Mucosa of rectum (tissue), 2 donors: ENCODE data around the gene PARP6.

ENCODE experiments used
- H3K27ac ChIP-seq, 2 donors: one replicate each; pipeline ENCODE4 v1.7.0; 2013; ENCODE audit warnings: inconsistent platforms in 2 of 2, low read depth in 2 of 2, low read length in 2 of 2
- H3K27me3 ChIP-seq, 2 donors: one replicate each; pipeline ENCODE4 v1.7.0; 2013; ENCODE audit warnings: low read length in 2 of 2; ENCODE audit not compliant: control insufficient read depth in 2 of 2, insufficient read depth in 2 of 2
- H3K36me3 ChIP-seq, 2 donors: one replicate each; pipeline ENCODE4 v1.7.0; 2013; ENCODE audit warnings: low read length in 2 of 2; ENCODE audit not compliant: control insufficient read depth in 2 of 2, insufficient read depth in 2 of 2
- H3K4me1 ChIP-seq, 2 donors: one replicate each; pipeline ENCODE4 v1.7.0; 2013; ENCODE audit warnings: low read length in 2 of 2, mild to moderate bottlenecking in 1 of 2; ENCODE audit not compliant: control insufficient read depth in 2 of 2, insufficient read depth in 2 of 2
- H3K4me3 ChIP-seq, 2 donors: one replicate each; pipeline ENCODE4 v1.7.0; 2013; ENCODE audit warnings: low read length in 2 of 2
- H3K9ac ChIP-seq, 2 donors: one replicate each; pipeline ENCODE4 v1.7.0; 2013; ENCODE audit warnings: low read length in 2 of 2, low read depth in 1 of 2, mild to moderate bottlenecking in 1 of 2
- H3K9me3 ChIP-seq, 2 donors: one replicate each; pipeline ENCODE4 v1.7.0; 2013; ENCODE audit warnings: low read length in 2 of 2; ENCODE audit not compliant: control insufficient read depth in 2 of 2
- donor health status: healthy.
- donor health status: Normal muscosa, but diverticular disease.

PARP6 gene

GRCh38 chr15:72217216-72217615 is 55.1 kb downstream of the PARP6 start:
- Histone ChIP-seq H3K9me3 (no peaks in the 10 kb centered on the region), H3K36me3 (peaks cover 55 to 59% of the 10 kb centered on the region in 2 donors), H3K27ac (no peak overlapping the region), H3K4me3 (no peak overlapping the region), H3K4me1 (no peaks in the 10 kb centered on the region), H3K9ac (no peak overlapping the region), H3K27me3 (no peaks in the 10 kb centered on the region)

- Histone ChIP-seq H3K4me1 (no peaks in the 10 kb centered on the region), H3K36me3 (peaks cover 63% of the 10 kb centered on the region in 2 donors), H3K27me3 (no peaks in the 10 kb centered on the region), H3K9ac (no peak overlapping the region), H3K4me3 (no peak overlapping the region), H3K9me3 (no peaks in the 10 kb centered on the region), H3K27ac (no peak overlapping the region)
These were observed 56.3 kb downstream of the PARP6 start for GRCh38 chr15:72216079-72216478.

DNA sequence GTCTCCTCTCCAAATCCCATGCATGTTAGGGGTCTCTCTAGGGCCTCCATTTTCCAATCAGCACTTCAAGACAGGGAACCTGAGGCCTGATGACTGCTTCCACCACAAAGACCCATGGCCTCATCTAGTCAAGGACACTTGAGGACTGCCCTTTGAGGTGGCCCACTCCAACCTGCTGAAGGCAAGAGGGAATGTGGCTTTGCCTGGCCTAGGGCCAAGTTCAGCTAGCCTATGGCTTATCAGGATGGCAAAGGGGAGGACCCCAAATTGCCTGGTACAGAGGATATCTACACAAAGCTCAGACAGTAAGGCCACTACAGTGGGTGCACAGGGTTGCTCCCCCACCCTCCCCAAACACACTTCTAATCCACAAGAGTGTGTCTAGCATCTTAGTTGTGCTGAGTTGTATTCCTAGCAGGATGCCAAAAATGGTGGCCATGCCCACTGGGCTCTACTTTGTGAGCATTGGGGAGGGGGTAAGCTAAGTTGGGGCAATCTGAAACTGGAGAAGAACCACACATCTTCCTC is 64.7 kb downstream of the PARP6 start:
- Histone ChIP-seq H3K9me3 (no peaks in the 10 kb centered on the region), H3K27ac (no peak overlapping the region), H3K9ac (no peak overlapping the region), H3K27me3 (no peaks in the 10 kb centered on the region), H3K4me1 (no peaks in the 10 kb centered on the region), H3K4me3 (no peak overlapping the region), H3K36me3 (peaks cover 82 to 88% of the 10 kb centered on the region in 2 donors)

- no peak overlapping the region for H3K27ac ChIP-seq
- H3K4me3 ChIP-seq, result no peak overlapping the region
- no peaks in the 10 kb centered on the region for H3K27me3 ChIP-seq
- H3K36me3 ChIP-seq, result peaks cover 87 to 93% of the 10 kb centered on the region in 2 donors
- no peak overlapping the region for H3K9ac ChIP-seq
- H3K9me3 ChIP-seq, result no peaks in the 10 kb centered on the region
- no peaks in the 10 kb centered on the region for H3K4me1 ChIP-seq
These were observed 65.7 kb downstream of the PARP6 start for GRCh38 chr15:72206677-72207000.

GRCh38 chr15:72205896-72206676 is 66.3 kb downstream of the PARP6 start:
- Histone ChIP-seq H3K27ac (no peak overlapping the region), H3K4me1 (no peaks in the 10 kb centered on the region), H3K27me3 (no peaks in the 10 kb centered on the region), H3K36me3 (peaks cover 90 to 94% of the 10 kb centered on the region in 2 donors), H3K9ac (no peak overlapping the region), H3K9me3 (no peaks in the 10 kb centered on the region), H3K4me3 (no peak overlapping the region)

DNA sequence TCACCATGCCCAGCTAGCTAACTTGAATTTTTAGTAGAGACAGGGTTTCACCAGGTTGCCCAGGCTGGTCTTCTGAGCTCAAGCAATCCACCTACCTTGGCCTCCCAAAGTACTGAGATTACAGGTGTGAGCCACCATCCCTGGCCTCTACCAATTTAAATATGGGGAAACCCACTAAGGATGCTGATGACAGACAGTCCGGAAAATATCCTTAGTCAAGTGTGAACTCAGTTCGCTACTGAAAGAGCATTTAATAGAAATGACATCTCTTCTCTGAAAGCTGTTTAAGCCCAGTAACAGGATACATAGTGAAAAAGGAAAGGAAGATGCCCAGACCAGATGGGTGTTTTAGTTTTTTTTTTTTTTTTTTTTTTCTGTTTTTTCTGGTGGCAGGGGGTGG is 67.1 kb downstream of the PARP6 start:
- Histone ChIP-seq H3K9ac (no peak overlapping the region), H3K4me1 (no peaks in the 10 kb centered on the region), H3K36me3 (peaks cover 89 to 95% of the 10 kb centered on the region in 2 donors), H3K27ac (no peak overlapping the region), H3K27me3 (no peaks in the 10 kb centered on the region), H3K9me3 (no peaks in the 10 kb centered on the region), H3K4me3 (no peak overlapping the region)

GRCh38 chr15:72203507-72203837 is 68.9 kb downstream of the PARP6 start:
- Histone ChIP-seq H3K4me1 (peaks cover 0 to 2% of the 10 kb centered on the region in 2 donors), H3K9me3 (no peaks in the 10 kb centered on the region), H3K27ac (no peak overlapping the region), H3K27me3 (no peaks in the 10 kb centered on the region), H3K9ac (no peak overlapping the region), H3K4me3 (no peak overlapping the region), H3K36me3 (peaks cover 86 to 95% of the 10 kb centered on the region in 2 donors)

- Histone ChIP-seq H3K27ac (no peak overlapping the region), H3K4me1 (peaks cover 0 to 2% of the 10 kb centered on the region in 2 donors), H3K36me3 (peaks cover 82 to 90% of the 10 kb centered on the region in 2 donors), H3K9ac (no peak overlapping the region), H3K9me3 (no peaks in the 10 kb centered on the region), H3K4me3 (no peak overlapping the region), H3K27me3 (no peaks in the 10 kb centered on the region)
These were observed 69.4 kb downstream of the PARP6 start for GRCh38 chr15:72202801-72203506.

DNA sequence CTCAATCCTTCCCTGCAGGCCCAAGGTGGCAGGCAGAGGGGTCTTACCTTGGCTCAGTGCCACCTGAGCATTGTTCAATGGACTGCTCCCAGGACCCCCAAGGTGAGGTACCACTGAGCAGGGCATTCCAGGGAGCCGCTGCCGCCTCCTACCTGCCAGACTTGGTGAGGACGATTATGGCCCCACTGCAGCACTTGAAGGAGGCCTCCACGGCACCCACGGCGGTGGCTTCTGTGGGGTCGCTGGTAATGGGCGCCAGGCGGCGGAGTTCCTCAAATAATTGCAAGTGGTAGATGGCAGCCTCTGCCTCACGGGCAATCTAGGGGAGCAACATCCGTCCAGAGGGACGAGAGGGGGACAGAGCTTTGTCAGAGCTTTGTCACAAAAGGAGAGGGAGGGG is 70.1 kb downstream of the PARP6 start:
- Histone ChIP-seq H3K4me3 (no peak overlapping the region), H3K27ac (no peak overlapping the region), H3K9me3 (no peaks in the 10 kb centered on the region), H3K27me3 (no peaks in the 10 kb centered on the region), H3K4me1 (peaks cover 0 to 2% of the 10 kb centered on the region in 2 donors), H3K36me3 (peaks cover 76 to 84% of the 10 kb centered on the region in 2 donors), H3K9ac (no peak overlapping the region)

DNA sequence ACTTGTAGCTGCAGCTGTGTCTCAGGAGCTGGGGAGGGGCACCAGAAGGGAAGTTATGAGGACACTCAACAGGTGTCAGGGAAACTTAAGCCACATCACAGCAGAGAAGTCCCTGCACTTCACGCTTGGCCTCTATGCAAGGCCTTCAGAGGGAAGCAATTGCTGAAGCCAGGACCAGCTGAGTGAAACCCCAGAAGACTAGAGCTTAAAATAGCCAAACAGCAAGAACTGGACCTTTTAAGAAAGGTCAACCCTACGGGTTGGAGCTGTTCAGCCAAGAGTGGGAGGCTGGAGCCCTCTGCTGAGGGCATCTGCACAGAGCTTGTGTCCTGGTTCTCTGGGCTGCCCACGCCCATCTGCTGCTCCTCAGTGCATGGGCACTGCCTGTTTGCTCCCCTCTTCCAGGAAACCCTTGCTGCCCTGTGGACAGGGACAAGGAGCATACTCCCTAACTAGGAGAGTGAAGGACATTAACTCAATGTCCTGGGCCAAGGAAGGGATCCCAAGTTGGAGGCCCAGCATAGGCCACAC is 70.9 kb downstream of the PARP6 start:
- no peak overlapping the region for H3K4me3 ChIP-seq
- H3K9me3 ChIP-seq, result no peaks in the 10 kb centered on the region
- no peak overlapping the region for H3K27ac ChIP-seq
- H3K9ac ChIP-seq, result no peak overlapping the region
- H3K27me3 ChIP-seq, result peaks cover 5 to 6% of the 10 kb centered on the region in 2 donors
- H3K36me3 ChIP-seq, result peaks cover 67 to 75% of the 10 kb centered on the region in 2 donors
- peaks cover 0 to 2% of the 10 kb centered on the region in 2 donors for H3K4me1 ChIP-seq
